Large intestine (tissue), 3 donors: ENCODE measurements around the gene CFAP65. TPM values are rescaled to one million over a fixed set of nuclear protein-coding genes. Genes with fewer than 3 reads are reported as not detected.

ENCODE experiments used
- DNase-seq, 2 donors: peaks; one replicate each; pipeline versions ENCODE4 v3.0.0 to v3.0.0-alpha.2; 2013
- H3K27ac ChIP-seq: one replicate; pipeline ENCODE4 v1.5.1; 2013; ENCODE audit warnings: low read length
- H3K27me3 ChIP-seq: 2 replicates; pipeline ENCODE4 v1.6.1; 2013; ENCODE audit warnings: low read length; ENCODE audit not compliant: control insufficient read depth, insufficient read depth
- H3K36me3 ChIP-seq: 2 replicates; pipeline ENCODE4 v1.6.1; 2013; ENCODE audit warnings: low read length; ENCODE audit not compliant: control insufficient read depth, insufficient read depth
- H3K4me1 ChIP-seq: one replicate; pipeline ENCODE4 v1.6.1; 2013; ENCODE audit warnings: low read length; ENCODE audit not compliant: control insufficient read depth, insufficient read depth
- H3K4me3 ChIP-seq: one replicate; pipeline ENCODE4 v1.5.1; 2013; ENCODE audit warnings: low read length
- H3K9me3 ChIP-seq: one replicate; pipeline ENCODE4 v1.6.1; 2013; ENCODE audit warnings: mild to moderate bottlenecking, low read depth, low read length, moderate library complexity; ENCODE audit not compliant: control insufficient read depth
- WGBS: methylation state at CpG from one replicate; pipeline ENCODE4 v1.1.5; 2013; ENCODE audit warnings: low lambda C conversion rate; ENCODE audit not compliant: insufficient coverage; 5-methylcytosine and 5-hydroxymethylcytosine counted together
- polyA plus RNA-seq: library from polyadenylated mRNA; unstranded; fragments of 120-200 nt; gene quantifications from one replicate; pipeline ENCODE4 v1.2.1, GENCODE V29; 2013

CFAP65 gene
- polyA plus RNA-seq, 1 donor = 3.4 TPM

DNA sequence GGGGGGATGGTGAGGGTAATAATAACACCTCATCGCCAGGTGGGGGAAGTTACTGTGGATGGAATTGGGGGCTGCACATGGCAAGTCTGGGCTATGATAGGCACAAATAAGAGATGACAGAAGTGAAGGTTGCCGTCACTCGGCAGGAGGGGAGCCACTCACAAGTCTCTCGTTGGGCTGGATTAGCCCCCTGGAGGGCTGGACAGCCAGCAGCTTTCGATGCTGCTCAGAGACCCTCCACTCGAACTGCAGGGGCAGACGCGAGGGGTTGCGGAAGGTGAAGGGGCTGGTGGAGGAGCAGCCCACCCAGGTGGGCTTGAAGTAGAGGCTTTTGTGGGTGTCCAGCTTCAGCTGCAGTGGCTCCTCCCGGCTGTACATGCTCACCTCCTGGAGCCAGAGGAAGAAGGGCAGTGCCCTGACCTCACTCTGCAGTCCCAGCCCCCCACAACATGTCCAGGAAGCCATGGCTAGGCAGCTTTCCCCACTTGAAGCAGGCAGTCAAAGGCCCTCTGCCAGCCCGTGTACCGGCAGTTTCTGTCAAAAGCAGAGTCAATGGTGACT lies 18.2 kb downstream of the CFAP65 start:
- peaks cover 8% of the 10 kb centered on the region for H3K27me3 ChIP-seq
- H3K36me3 ChIP-seq = no peaks in the 10 kb centered on the region
- no peaks in the 10 kb centered on the region for H3K9me3 ChIP-seq
- H3K4me1 ChIP-seq = no peaks in the 10 kb centered on the region
- no peak overlapping the region for H3K27ac ChIP-seq
- H3K4me3 ChIP-seq = no peak overlapping the region
- no CpG with 5 or more reads among the region's 12 CpGs for WGBS
- DNase-seq = no peak

DNA sequence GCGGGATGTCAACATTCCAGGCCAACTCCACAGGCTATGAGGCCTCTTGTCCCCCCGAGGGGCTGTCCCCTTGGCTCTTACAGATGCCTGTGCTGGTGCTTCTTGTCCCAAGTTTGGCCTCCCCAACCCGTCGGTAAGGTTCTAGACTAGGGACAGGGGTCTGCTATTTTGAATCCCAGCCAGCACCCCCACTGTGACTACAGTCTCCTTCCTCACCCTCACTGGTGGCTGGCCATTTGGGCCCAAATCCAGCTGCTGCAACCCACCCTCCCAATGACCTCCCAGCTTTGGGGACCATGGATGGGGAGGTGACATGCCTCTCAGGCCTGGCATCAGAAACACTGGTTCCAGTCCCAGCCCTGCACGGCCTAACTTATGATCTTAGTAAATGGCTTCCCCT lies 18.7 kb downstream of the CFAP65 start:
- Histone ChIP-seq H3K9me3 (no peaks in the 10 kb centered on the region), H3K4me1 (no peaks in the 10 kb centered on the region), H3K27ac (no peak overlapping the region), H3K27me3 (peaks cover 8% of the 10 kb centered on the region), H3K36me3 (no peaks in the 10 kb centered on the region), H3K4me3 (no peak overlapping the region)
- no peak for DNase-seq
- no CpG with 5 or more reads among the region's 5 CpGs for WGBS

DNA sequence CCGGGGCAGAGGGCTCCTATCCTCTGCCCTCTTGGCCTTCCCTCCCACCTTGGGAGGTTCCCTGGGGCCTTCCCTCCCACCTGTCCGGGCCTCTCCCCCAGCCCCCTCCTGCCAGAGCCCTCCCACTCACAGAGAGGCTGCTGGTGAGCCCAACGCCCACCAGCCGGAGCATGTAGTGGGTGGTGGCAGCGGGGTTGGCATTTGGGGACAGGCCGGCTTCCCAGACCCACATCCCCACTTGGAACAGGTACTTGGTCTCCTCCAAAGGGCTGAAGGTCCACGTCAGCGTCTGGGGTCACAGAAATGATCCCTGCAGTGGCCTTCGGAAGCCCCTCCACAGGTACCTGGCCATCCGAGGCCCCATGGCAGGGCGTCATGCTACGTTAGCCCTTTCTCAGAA lies 19.3 kb downstream of the CFAP65 start:
- no peak for DNase-seq

DNA sequence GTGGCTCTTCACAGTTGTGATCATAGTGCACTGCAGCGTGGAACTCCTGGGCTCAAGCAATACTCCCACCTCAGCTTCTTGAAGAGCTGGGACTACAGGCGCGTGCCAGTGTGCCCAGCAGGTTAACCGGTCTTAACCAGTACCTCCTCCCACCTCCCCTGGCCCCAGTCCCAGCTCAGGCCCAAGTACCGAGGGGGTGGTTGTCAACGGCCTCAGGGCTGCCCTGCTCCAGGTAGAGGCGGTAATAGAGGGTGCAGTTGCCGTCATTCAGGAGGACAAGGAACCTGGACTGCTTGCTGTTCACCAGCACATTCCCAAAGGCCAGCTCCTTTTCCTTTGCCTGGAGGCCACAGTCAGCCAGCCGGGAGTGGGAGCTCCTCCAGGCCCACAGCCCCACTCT lies 19.7 kb downstream of the CFAP65 start:
- peaks cover 8% of the 10 kb centered on the region for H3K27me3 ChIP-seq
- H3K27ac ChIP-seq = no peak overlapping the region
- no peaks in the 10 kb centered on the region for H3K9me3 ChIP-seq
- no peak overlapping the region for H3K4me3 ChIP-seq
- H3K4me1 ChIP-seq = no peaks in the 10 kb centered on the region
- no peaks in the 10 kb centered on the region for H3K36me3 ChIP-seq
- DNase-seq = no peak
- WGBS = no CpG with 5 or more reads among the region's 9 CpGs

More for the DNA sequence above, 19.3 kb downstream of the CFAP65 start:
- Histone ChIP-seq H3K4me3 (no peak overlapping the region), H3K36me3 (no peaks in the 10 kb centered on the region), H3K27me3 (peaks cover 8% of the 10 kb centered on the region), H3K27ac (no peak overlapping the region), H3K9me3 (no peaks in the 10 kb centered on the region), H3K4me1 (no peaks in the 10 kb centered on the region)
- no CpG with 5 or more reads among the region's 12 CpGs for WGBS

DNA sequence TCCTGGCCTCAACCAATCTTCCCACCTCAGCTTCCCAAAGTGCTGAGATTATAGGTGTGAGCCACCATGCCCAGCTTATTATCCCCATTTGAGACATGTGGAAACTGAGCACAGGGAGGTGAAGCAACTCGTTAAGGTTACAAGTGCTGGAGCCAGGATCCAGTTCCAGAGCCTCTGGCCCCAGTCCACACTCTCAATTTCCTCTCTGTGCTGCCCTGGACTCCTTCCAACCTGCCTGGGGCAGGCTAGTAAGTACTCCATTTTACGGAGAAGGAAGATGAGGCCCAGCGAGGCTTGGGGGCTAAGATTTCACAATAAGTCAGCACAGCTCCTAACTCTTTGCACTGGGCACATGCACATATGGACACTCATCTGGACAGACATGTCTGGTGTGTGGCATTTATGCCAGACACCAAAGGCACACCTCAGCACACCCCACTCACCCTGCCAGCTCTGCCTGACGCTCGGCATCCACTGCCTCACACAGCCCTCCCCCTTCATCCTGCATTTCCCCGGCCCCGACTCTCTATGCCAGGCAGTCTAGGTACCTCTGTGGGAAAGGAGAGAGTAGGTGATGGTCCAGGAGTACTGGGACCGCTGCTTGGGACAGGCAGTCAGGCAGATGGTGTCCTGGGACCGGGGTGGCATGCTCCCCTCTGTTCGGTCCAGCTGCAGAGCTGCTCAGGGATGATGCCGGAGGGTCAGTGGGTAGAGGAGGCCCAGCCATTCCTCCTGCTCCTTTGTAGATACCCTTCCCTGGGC lies 20.5 kb downstream of the CFAP65 start:
- no peak overlapping the region for H3K27ac ChIP-seq
- no peaks in the 10 kb centered on the region for H3K4me1 ChIP-seq
- WGBS = no CpG with 5 or more reads among the region's 11 CpGs
- H3K9me3 ChIP-seq = no peaks in the 10 kb centered on the region
- H3K4me3 ChIP-seq = no peak overlapping the region
- no peaks in the 10 kb centered on the region for H3K36me3 ChIP-seq
- peaks cover 8% of the 10 kb centered on the region for H3K27me3 ChIP-seq
- no peak for DNase-seq

DNA sequence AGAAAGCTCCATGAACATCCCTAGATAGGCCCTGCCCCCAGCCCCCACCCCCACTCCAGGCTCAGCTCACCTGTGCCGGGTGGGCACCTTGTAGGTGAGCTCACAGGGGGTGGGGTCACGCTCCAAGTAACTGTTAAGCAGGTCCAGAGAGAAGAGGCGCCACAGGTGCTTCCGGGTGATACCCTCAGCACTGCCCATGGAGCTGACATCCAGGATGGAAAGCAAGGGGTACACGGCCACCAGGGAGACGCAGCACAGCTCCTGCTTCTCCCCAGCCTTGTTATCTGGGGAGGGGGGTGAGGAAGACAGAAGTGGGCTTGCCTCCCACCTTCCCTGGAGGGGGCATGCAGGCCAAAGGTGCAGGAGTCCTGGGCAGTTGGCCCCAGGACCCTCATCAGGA lies 21.9 kb downstream of the CFAP65 start:
- no peak overlapping the region for H3K4me3 ChIP-seq
- H3K4me1 ChIP-seq = no peaks in the 10 kb centered on the region
- H3K9me3 ChIP-seq = no peaks in the 10 kb centered on the region
- no peaks in the 10 kb centered on the region for H3K36me3 ChIP-seq
- DNase-seq = no peak
- H3K27ac ChIP-seq = no peak overlapping the region
- WGBS = no CpG with 5 or more reads among the region's 6 CpGs
- peaks cover 12% of the 10 kb centered on the region for H3K27me3 ChIP-seq

DNA sequence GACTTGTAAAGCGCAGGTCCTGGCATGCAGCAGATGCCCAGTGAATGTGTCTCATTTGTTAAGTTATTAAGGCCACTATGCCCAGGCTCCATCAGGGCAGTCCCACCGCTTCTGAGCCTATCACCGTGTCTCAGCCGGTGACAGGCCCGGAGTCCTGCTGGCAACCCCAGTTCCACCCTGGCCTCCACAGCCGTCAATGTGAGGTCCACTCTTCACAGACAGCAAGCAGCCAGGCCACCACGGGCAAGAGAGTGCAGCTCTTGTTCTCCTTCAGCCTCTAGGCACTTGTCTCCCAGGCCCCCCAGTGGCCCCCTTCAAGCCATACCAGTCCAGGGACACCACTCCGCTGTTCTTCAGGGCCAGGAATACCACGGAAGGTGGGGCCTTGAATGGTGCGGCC lies 22.6 kb downstream of the CFAP65 start:
- H3K36me3 ChIP-seq = no peaks in the 10 kb centered on the region
- no peak for DNase-seq
- peaks cover 14% of the 10 kb centered on the region for H3K27me3 ChIP-seq
- WGBS = no CpG with 5 or more reads among the region's 10 CpGs
- no peak overlapping the region for H3K4me3 ChIP-seq
- no peaks in the 10 kb centered on the region for H3K9me3 ChIP-seq
- no peaks in the 10 kb centered on the region for H3K4me1 ChIP-seq
- H3K27ac ChIP-seq = no peak overlapping the region

DNA sequence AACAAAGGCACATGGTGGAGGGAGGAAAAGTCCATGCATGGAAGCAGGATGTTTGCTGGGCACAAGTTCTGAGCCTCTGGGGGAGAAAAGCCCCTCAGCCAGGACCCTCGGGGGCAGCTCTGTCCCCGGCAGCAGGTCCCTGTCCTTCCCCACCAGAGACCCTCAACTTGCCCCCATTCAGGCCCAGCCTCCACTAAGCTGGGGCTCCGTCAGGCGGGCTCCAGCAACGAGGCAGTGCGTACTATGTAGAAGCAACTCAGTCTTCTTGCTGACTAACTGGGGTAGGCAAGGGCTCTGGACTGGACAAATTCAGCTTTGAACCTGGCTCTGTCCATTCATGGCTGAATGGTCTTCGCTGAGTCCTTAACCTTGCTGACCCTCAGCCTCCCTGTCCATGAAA lies 23.0 kb downstream of the CFAP65 start:
- Histone ChIP-seq H3K4me1 (no peaks in the 10 kb centered on the region), H3K27me3 (peaks cover 15% of the 10 kb centered on the region), H3K4me3 (no peak overlapping the region), H3K27ac (no peak overlapping the region), H3K9me3 (no peaks in the 10 kb centered on the region), H3K36me3 (no peaks in the 10 kb centered on the region)
- no CpG with 5 or more reads among the region's 7 CpGs for WGBS
- no peak for DNase-seq

DNA sequence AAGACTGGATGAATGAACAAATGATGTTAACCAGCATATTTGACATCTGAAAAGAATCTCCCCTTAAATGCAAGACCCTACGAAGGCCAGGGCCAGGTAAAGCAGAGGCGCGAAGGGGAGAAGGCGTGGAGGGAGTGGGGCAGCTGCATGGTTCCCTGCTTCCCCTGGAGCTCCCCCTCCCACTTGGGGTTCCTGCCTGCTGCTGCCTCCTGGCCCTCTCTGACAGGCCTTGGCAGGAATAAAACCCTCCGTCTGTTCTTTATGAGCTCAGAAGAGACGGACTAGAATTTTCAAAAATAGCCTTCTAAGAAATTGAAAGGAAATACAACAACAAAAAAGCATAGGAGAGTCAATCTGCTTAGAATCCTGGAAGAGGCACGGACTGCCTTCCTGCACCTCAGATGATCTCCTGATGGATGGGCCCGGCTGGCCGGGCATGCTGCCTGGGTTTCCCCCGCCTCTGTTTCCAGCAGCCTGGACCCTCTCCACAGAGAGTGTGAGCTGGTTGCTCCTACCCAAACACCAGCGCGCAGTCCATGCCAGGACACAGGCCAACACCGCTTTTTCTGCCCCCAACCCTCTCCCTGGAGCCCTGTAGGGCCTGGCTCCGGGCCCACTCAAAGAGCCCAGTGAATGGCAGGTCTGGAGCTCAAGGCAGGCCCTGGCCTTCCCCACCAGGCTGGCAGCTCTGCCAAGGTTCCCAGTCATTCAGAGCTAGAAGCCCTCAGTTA lies 23.9 kb downstream of the CFAP65 start:
- Histone ChIP-seq H3K4me1 (no peaks in the 10 kb centered on the region), H3K36me3 (no peaks in the 10 kb centered on the region), H3K27ac (no peak overlapping the region), H3K27me3 (peaks cover 19% of the 10 kb centered on the region), H3K9me3 (no peaks in the 10 kb centered on the region), H3K4me3 (no peak overlapping the region)
- no CpG with 5 or more reads among the region's 14 CpGs for WGBS
- DNase-seq = no peak

DNA sequence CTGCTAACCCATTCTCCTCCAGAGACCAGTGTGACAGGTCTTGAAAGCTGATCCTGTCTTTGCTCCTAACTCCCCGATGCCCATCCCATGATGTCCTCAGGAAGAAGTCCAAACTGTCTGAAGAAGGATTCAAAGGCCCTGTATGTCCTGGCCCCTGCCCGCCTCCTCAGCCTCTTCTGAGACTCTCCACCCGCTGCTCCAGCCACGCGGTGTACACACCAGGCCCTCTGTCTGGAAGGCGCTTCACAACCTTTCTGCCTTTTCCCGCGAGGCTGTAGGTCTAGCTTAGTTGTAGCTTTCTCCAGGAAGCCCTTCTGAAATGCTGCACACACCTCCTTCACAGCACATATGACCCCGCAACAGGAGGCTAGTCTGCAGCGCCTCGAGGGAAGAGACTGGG lies 24.6 kb downstream of the CFAP65 start:
- WGBS = no CpG with 5 or more reads among the region's 11 CpGs
- DNase-seq = no peak

More for the DNA sequence above, 24.6 kb downstream of the CFAP65 start:
- Histone ChIP-seq H3K27me3 (peaks cover 19% of the 10 kb centered on the region), H3K27ac (no peak overlapping the region), H3K4me3 (no peak overlapping the region), H3K36me3 (no peaks in the 10 kb centered on the region), H3K4me1 (no peaks in the 10 kb centered on the region), H3K9me3 (no peaks in the 10 kb centered on the region)
